GM12878 (cell line): ENCODE data around the gene QRFP.

Experiments
- PML ChIP-seq: IDR thresholded peaks from 2 replicates; pipeline ENCODE4 v1.6.1; 2012; ENCODE audit warnings: low read length, inconsistent platforms
- POLR2A ChIP-seq: IDR thresholded peaks from 2 replicates; pipeline ENCODE4 v1.6.1; 2011; ENCODE audit warnings: low read depth, mild to moderate bottlenecking, low read length
- SMAD1 ChIP-seq: fragments of 450-650 bp; IDR thresholded peaks from 2 replicates; pipeline ENCODE4 v1.6.1; 2018; ENCODE audit warnings: mild to moderate bottlenecking, low read depth; ENCODE audit not compliant: partially characterized antibody
- TF ChIP-seq, protein P1 (sequence below), 3 experiments: IDR thresholded peaks in 2 of 3; conservative IDR thresholded peaks in 1 of 3; 2 replicates each; pipeline ENCODE4 v1.5.1; 2011; ENCODE audit warnings: low read depth in 3 of 3, low read length in 3 of 3, mild to moderate bottlenecking in 3 of 3, control low read depth in 2 of 3, moderate library complexity in 2 of 3, inconsistent platforms in 1 of 3, mixed read lengths in 1 of 3; ENCODE audit not compliant: control insufficient read depth in 2 of 3, insufficient read depth in 1 of 3; ENCODE audit errors: extremely low read depth in 1 of 3

DNA sequence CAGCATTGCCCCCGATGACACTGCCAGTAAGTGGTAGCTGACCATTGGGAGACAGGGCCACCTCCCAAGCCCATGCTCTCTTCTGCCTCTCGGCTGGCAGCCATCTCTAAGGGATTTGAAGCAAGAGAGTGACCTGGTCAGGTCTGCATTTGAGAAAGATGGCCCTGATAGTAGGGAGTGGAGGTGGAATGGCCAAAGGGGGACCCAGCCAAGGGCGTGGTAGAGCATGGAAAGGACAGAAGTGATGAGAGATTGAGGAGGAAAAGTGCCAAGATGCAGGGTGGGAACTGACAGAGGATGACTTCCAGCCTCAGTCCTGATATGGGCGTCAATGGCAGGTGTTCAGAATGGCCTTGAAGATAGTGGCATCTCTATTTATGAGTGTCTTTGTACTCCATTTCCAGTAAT is 52.6 kb downstream of the QRFP start:
- TF ChIP-seq, protein P1, sequence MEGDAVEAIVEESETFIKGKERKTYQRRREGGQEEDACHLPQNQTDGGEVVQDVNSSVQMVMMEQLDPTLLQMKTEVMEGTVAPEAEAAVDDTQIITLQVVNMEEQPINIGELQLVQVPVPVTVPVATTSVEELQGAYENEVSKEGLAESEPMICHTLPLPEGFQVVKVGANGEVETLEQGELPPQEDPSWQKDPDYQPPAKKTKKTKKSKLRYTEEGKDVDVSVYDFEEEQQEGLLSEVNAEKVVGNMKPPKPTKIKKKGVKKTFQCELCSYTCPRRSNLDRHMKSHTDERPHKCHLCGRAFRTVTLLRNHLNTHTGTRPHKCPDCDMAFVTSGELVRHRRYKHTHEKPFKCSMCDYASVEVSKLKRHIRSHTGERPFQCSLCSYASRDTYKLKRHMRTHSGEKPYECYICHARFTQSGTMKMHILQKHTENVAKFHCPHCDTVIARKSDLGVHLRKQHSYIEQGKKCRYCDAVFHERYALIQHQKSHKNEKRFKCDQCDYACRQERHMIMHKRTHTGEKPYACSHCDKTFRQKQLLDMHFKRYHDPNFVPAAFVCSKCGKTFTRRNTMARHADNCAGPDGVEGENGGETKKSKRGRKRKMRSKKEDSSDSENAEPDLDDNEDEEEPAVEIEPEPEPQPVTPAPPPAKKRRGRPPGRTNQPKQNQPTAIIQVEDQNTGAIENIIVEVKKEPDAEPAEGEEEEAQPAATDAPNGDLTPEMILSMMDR (IDR thresholded peaks at IDR 0.05 in 2 of 3, conservative IDR thresholded peaks at IDR 0.05 in 1 of 3; ENCODE audit: control insufficient read depth in 2 of 3, extremely low read depth in 1 of 3, insufficient read depth in 1 of 3, low read depth in 3 of 3, low read length in 3 of 3): no peak
- TF ChIP-seq POLR2A (no peak), PML (no peak), SMAD1 (no peak)
